ENCODE results near the gene TTC29.

- TF ChIP-seq CTCF (IDR thresholded peaks at IDR 0.05), result no peak
- no peak for TF ChIP-seq ATF2 (CRISPR knock-in tag; IDR thresholded peaks at IDR 0.05; ENCODE audit: borderline replicate concordance, low read depth)
- TF ChIP-seq NFYB (CRISPR knock-in tag; conservative IDR thresholded peaks at IDR 0.05; ENCODE audit: low read depth), result no peak
- TF ChIP-seq ETV6 (CRISPR knock-in tag; IDR thresholded peaks at IDR 0.05), result no peak
- TF ChIP-seq FOXP1 (CRISPR knock-in tag; IDR thresholded peaks at IDR 0.05; ENCODE audit: borderline replicate concordance), result no peak
- TF ChIP-seq E2F5 (CRISPR knock-in tag; IDR thresholded peaks at IDR 0.05), result no peak
- TF ChIP-seq FOXP4 (CRISPR knock-in tag; IDR thresholded peaks at IDR 0.05), result no peak
- no peak for TF ChIP-seq SOX15 (CRISPR knock-in tag; IDR thresholded peaks at IDR 0.05)
- TF ChIP-seq CBFB (CRISPR knock-in tag; IDR thresholded peaks at IDR 0.05; ENCODE audit: low read depth), result no peak
Observed at GRCh38 chr4:146969126-146969525, 23.5 kb upstream of the TTC29 start.
